GM19025 (cell line): Measurements from ENCODE around the gene HIBADH.
"Not testable (repeated sequence)": the region's sequence is repeated elsewhere in the genome, so short reads cannot be mapped to it uniquely, and the experiment has no call there.

Experiments
- ATAC-seq: cut with Tn5 transposase; IDR thresholded peaks from one replicate; pipeline ENCODE4 v1.9.1; 2021; ENCODE audit warnings: mild to moderate bottlenecking, low read depth, moderate library complexity; ENCODE audit not compliant: unreplicated experiment

HIBADH gene

DNA sequence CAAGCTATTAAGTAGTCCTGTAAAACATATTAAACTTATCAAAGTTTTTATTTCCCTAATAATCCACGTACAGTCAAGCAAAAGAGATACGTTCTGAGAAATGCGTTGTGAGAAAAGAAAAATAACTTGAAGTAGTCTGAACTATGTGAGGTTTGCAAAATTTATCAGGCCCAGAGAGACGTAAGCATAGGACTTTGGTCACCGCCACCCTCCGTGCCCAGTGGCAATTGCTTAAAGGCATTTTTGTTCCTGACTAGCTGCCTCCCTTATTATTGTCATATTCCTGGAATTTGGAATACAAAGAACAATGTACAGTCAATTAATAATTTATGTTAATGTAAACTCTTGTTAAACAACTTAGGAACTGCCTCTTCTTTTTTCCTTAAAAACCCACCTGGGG, 22.8 kb downstream of the HIBADH start:
- no peak for ATAC-seq

GRCh38 chr7:27639048-27639447, 23.6 kb downstream of the HIBADH start:
- ATAC-seq: not testable (repeated sequence)

DNA sequence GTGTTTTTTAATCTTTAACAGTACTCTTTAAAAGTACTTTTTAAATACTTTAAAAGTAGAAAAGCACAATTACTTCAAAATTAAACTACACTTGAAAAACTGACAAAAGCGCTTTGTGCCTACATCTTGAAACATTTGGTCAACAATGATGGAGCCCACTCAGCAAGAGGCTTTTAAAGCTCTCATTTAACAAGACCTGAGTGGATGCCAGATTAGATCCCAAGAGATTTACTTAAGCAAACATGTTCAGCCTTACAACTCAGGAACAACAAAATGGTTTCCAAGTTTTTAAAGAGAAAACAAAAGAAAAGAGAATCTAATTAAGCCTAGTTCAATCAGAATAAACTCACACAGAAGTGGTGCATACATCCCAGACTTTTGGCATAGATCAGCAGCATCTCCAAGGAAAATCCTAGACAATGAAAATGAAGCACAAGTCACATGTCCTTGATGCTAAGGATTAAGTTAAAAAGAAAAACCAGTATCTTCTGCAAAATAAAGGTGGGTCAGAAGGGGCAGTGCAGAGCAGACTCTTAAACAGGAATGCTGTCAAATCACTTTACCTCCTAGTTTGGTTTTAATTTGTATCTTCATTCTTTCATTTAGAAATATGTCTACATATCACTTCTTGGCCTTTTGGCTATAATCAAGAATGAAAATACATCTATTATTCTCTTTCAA, 26.2 kb downstream of the HIBADH start:
- no peak for ATAC-seq

DNA sequence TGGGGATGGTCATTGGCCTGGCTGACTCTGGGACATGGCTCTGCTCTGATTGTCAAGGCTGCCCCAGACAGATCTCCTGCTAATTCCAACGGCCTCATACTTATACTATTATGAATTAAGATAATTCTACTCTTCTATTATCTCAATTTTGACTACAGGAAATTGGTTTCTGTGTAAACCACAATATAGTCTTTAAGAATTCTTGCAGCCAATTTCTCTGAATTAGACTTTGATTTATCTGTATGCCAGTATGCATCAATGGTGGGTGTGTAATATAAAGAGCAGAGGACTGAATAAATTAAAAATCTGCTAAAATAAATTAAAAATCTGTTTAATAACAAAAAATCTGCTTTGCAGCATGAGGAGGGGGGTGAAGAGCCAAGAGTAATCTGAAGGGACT, 27.0 kb downstream of the HIBADH start:
- no peak for ATAC-seq

GRCh38 chr7:27634671-27635493, 27.8 kb downstream of the HIBADH start:
- no peak for ATAC-seq

DNA sequence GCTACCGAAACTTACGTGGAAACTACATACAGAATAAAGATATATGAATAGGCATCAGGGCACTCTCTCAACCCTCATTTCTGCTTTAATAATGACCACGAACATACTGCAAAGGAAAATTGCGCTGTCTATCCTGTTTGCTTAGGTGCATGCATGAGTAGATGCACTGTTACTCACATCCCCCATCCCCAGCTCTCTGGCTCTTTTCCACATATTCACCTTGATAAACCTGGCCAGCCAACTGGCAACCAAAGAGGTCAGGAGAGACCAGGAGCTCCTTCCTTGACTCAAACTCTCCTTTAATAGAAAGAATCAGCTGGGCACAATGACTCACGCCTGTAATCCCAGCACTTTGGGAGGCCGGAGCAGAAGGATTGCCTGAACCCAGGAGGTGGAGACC, 29.6 kb downstream of the HIBADH start:
- ATAC-seq: no peak

DNA sequence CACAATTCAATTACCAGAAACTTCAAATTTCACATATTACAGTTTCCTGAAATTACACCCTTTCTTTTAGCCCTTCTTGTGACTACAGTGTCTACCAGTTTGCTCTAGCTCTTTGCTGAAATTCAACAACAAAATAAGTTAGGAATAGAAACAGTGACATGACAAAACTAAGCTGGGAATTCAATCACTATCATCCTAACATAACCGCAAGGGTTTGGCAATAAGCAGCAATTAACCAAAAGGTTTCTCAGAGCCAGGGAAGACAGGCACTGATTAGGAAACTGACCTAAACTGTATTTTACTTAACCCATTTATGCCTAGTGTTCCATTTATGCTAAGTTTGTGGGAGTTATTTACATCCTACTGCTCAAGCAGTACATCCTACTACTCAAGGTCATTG, 31.3 kb downstream of the HIBADH start:
- ATAC-seq: no peak

- no peak for ATAC-seq
Observed at GRCh38 chr7:27627146-27627545, 35.5 kb downstream of the HIBADH start.

DNA sequence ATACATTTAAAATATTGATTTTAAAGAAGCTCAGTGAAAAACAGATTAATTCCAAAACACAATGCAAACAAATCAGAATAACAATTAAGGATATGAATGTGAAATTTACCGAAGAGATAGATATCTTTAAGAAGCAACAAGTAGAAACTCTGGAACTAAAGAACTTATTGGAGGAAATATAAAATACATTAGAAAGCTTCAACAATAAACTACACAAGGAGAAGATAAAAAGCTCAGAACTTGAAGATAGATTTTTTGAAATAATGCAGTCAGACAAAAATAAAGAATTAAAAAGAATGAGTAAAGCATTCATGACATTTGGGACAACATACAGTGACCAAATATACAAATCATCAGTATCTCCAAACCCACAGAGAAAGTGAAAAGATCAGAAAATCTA, 43.2 kb downstream of the HIBADH start:
- ATAC-seq: no peak

DNA sequence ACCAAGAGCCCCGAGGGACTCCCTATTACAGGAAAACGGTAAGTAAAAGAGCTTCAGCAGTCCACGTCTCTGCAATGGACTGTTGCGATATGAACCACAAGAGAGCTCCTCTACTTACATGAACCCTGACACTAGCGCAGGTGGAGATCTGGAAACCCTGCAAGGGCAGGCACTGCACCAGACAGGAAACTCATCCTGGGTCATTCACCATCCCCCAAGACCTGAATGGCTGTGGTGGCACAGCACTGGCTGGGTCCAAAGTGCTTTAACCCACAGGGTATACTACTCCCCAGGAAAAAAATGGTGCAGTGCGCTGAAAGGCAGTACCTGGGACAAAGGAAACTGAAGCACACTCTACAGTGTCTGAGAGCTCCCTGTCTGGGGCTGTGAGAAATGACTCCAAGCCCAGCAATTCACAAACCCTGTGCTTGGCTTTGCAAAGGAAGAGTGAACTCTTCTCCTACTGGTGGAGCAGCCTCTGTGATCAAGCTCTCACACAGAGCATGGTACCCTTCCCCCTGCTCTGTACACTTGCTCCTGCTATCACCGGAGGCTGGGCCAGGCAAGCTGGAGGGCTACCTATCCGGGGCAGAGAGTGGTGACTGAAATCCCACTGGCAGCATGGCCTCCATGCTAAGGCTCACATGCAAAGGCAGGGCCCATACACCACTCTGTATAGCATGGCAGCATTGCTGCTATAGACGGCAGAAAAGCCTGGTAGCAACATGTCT, 44.9 kb downstream of the HIBADH start:
- ATAC-seq: no peak

DNA sequence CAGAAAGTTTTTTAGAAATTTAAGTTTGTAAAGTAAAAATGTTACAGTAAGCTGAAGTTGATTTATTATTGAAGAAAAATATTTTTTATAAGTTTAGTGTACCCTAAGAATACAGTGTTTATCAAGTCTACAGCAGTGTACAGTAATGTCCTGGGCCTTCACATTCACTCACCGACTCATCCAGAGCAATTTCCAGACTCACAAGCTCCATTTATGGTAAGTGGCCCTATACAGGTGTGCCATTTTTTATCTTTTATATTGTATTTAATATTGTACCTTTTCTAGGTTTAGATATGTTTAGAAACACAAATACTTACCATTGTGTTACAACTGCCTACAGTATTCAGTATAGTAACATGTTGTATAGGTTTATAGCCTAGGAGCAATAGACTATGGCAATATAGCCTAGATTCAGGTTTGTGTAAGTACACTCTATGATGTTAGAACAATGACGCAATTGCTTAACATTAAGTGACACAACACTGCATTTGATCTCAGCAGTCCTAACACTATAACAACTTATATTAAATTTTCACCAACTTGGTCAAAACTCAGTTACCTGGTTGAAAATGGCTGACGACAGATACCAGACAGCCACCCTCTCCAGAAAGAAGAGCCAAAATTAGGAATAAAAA, 45.7 kb downstream of the HIBADH start:
- no peak for ATAC-seq

GRCh38 chr7:27616186-27616491, 46.5 kb downstream of the HIBADH start:
- no peak for ATAC-seq

GRCh38 chr7:27615420-27616185, 47.1 kb downstream of the HIBADH start:
- no peak for ATAC-seq

DNA sequence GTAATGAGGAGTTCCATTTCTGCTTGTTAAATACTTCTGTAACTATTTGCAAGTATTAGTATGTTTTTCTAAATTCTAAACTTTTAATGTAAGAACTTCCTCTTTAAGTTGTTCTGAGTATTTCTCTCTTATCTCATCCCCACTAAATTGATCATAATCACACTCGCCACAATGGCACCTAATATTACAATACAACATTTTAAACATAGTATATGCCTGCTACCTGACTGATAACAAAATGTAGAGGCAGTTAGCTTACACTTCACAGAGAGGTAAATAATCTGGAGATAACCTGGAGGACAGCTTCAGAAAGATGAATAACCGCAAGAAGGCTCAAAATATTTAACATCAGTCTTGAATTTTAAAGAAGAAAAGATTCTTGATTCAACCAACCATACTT, 48.6 kb downstream of the HIBADH start:
- ATAC-seq: no peak

- no peak for ATAC-seq
Observed at GRCh38 chr7:27611059-27611458, 51.6 kb downstream of the HIBADH start.

DNA sequence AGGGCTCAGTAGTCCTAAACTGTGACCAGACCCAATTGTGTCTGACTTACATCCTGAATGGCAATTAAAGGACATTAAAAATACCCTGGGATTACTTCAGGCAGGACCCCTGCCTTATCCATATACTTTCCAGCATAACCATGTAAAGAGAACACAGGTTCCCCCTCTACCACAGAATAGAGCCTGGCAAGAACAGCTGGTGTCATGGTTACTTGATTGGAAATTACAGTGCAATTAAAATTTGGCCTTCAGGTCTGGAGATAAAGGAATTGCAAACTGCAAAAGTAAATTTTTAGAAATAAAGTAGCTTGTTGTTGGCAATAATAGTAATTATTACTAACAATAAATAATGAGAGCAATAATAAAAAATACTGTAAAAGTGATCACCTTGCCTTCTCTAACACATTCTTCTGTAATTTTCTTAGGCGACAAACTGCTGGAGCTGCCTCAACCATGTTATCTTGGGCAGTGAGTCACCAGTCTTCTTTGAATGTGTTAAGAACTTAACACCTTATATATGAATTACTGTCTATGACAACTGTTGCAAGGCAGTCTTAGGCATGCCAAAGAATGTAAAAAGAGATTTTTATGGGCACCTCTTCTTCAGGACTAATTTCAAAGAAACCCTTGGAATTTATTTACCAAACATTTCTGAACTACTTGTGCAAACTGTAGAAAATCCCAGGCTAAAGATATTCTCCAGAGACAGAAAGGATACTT, 53.7 kb downstream of the HIBADH start:
- no peak for ATAC-seq

DNA sequence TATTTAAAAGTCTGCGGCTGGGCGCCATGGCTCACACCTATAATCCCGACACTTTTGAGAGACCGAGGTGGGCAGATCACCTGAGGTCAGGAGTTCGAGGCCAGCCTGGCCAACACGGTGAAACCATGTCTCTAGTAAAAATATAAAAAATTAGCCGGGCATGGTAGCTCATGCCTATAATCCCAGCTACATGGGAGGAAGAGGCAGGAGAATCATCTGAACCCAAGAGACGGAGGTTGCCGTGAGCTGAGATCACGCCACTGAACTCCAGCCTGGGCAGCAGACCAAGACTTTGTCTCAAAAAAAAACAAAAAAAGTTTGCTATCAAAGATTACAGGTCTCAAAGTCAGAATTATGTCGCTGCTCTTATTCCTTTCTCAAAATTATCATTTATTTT, 55.5 kb downstream of the HIBADH start:
- no peak for ATAC-seq

DNA sequence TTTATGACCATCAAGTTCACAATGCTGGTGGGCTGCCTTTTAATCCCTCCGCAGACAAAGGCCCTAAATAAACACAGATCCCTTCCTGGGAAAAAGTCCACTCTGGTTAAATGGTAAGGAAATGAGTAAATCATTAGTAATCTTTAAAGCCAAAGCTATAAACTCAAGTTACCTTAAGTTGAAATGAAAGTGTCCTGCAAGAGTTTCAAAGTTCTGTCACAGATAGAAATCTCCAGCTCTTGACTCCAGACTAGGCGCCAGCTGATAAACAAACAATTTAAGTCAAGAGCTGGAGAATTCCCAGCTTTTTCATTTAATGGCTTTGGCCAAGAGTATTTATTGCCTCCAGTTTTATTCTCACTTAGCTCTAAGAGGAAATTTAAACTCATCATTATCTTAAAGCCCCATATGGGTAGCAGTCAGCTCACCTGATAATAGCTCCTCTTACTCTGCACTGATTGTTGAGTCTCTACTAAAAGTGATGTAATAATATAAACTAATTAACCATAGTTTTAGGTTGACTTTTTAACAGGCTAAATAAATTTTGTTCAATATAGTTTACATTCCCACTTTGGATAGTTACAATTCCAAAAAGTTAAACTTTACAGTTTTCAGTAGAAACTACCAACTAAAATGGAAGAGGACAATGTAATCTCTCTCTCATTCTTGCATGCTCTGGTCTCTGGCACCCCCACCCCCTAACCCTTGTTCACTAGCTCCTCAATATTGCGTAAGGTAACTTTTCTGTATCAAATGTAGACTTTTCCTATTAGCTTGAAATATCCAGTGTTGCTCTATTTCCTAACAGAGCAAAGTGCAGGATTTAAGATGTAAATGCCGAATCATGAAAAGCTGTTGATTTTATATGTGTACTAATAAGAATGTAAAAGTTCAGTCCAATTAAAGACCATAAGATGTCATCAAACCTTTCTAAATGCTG, 56.1 kb downstream of the HIBADH start:
- ATAC-seq: no peak
